OCI-LY3 (cell line): Measurements from ENCODE around the gene SRSF7.

ENCODE experiments used
- EZH2phosphoT487 ChIP-seq: fragments of 200-600 bp; shearing (Covaris generic); IDR thresholded peaks from 2 replicates; pipeline ENCODE4 v1.6.1; 2018; ENCODE audit warnings: antibody characterized with exemption, mixed run types, low read depth
- TF ChIP-seq, protein P1 (sequence below): fragments of 200-600, 300-600 bp; sonication (generic); IDR thresholded peaks from 2 replicates; pipeline ENCODE4 v1.5.1; 2014; ENCODE audit warnings: antibody characterized with exemption, low read length, low read depth

DNA sequence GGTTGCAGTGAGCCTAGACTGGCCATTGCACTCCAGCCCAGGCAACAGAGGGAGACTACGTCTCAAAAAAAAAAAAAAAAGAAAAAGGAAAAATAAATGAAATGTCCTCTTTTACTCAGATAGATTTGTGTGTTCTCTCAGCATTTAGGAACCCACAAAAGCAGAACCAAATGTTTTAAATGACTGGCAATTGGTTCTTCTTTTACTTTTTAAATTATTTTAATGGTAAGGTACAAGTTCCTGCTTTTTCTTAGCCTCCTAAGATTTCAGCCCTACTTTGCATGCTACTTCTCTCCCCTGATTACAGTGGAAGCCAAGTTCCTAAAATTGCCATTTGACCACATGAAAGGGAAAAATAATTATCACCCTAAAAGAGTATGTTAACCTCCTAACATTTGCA is 23.5 kb downstream of the SRSF7 start:
- TF ChIP-seq, protein P1, sequence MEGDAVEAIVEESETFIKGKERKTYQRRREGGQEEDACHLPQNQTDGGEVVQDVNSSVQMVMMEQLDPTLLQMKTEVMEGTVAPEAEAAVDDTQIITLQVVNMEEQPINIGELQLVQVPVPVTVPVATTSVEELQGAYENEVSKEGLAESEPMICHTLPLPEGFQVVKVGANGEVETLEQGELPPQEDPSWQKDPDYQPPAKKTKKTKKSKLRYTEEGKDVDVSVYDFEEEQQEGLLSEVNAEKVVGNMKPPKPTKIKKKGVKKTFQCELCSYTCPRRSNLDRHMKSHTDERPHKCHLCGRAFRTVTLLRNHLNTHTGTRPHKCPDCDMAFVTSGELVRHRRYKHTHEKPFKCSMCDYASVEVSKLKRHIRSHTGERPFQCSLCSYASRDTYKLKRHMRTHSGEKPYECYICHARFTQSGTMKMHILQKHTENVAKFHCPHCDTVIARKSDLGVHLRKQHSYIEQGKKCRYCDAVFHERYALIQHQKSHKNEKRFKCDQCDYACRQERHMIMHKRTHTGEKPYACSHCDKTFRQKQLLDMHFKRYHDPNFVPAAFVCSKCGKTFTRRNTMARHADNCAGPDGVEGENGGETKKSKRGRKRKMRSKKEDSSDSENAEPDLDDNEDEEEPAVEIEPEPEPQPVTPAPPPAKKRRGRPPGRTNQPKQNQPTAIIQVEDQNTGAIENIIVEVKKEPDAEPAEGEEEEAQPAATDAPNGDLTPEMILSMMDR: no peak
- TF ChIP-seq EZH2phosphoT487: no peak
